HepG2 (cell line): ENCODE results near the gene MPC1. TPM values are rescaled to one million over a fixed set of nuclear protein-coding genes. Genes with fewer than 3 reads are reported as not detected.

ENCODE experiments used
- AHDC1 ChIP-seq: sonication (generic); formaldehyde crosslinking; IDR thresholded peaks from 2 replicates; pipeline ENCODE4 v1.5.1; 2020; ENCODE audit warnings: mild to moderate bottlenecking, missing genetic modification reagents, borderline replicate concordance
- CREBL2 ChIP-seq: sonication (generic); formaldehyde crosslinking; IDR thresholded peaks from 2 replicates; pipeline ENCODE4 v1.8.1; 2023; ENCODE audit warnings: missing genetic modification reagents, mild to moderate bottlenecking, borderline replicate concordance
- EP300 ChIP-seq, 3 experiments: sonication (generic) in 1 of 3; formaldehyde crosslinking in 1 of 3; IDR thresholded peaks; 2 replicates each; pipeline versions ENCODE4 v1.5.1 to v1.6.1; 2011 to 2020; ENCODE audit warnings: low read depth in 2 of 3, low read length in 2 of 3, borderline replicate concordance in 1 of 3, improper control_type of control experiment in 1 of 3, mild to moderate bottlenecking in 1 of 3, missing genetic modification reagents in 1 of 3, moderate library complexity in 1 of 3
- MIER2 ChIP-seq: IDR thresholded peaks from 2 replicates; pipeline ENCODE4 v1.6.1; 2016; ENCODE audit warnings: missing biosample characterization, missing genetic modification reagents
- PAXIP1 ChIP-seq: sonication (generic); formaldehyde crosslinking; conservative IDR thresholded peaks from 2 replicates; pipeline ENCODE4 v1.4.0; 2020; ENCODE audit warnings: mild to moderate bottlenecking, missing genetic modification reagents, moderate library complexity
- ZHX2 ChIP-seq, 2 experiments: sonication (generic) in 1 of 2; formaldehyde crosslinking in 1 of 2; IDR thresholded peaks; 2 replicates each; pipeline versions ENCODE4 v1.6.1 to v1.9.0; 2014 to 2022; ENCODE audit warnings: antibody characterized with exemption in 1 of 2, borderline replicate concordance in 1 of 2, inconsistent platforms in 1 of 2, low read depth in 1 of 2, missing genetic modification reagents in 1 of 2
- ZNF224 ChIP-seq: sonication (generic); formaldehyde crosslinking; IDR thresholded peaks from 2 replicates; pipeline ENCODE4 v1.5.0; 2020; ENCODE audit warnings: mild to moderate bottlenecking, missing genetic modification reagents
- ZNF235 ChIP-seq: sonication (generic); formaldehyde crosslinking; IDR thresholded peaks from 2 replicates; pipeline ENCODE4 v1.8.1; 2023; ENCODE audit warnings: mild to moderate bottlenecking, missing genetic modification reagents, borderline replicate concordance
- ZNF280B ChIP-seq: sonication (generic); formaldehyde crosslinking; IDR thresholded peaks from 2 replicates; pipeline ENCODE4 v1.5.0; 2020; ENCODE audit warnings: missing genetic modification reagents, mild to moderate bottlenecking, borderline replicate concordance
- ZNF33B ChIP-seq: sonication (generic); formaldehyde crosslinking; IDR thresholded peaks from 2 replicates; pipeline ENCODE4 v1.5.1; 2020; ENCODE audit warnings: mild to moderate bottlenecking, missing genetic modification reagents
- polyA plus RNA-seq, 8 experiments: library from polyadenylated mRNA; depleted of rRNA in 3 of 8; stranded (reverse) in 7 of 8; unstranded in 1 of 8; fragments of >200 nt; fragmentation: Illumina TruSeq in 4 of 8; extraction: Trizol in 4 of 8; gene quantifications; 2 replicates each; pipeline versions ENCODE4 v1.2.1 to v1.2.3, GENCODE V29; 2011 to 2016; ENCODE audit warnings: low read depth in 4 of 8, missing spikeins in 1 of 8, mixed read lengths in 1 of 8; ENCODE audit not compliant: insufficient read depth in 1 of 8
- total RNA-seq, 5 experiments: library from RNA; depleted of rRNA; stranded (reverse); fragments of >200 nt; fragmentation: Illumina TruSeq; extraction: Trizol; gene quantifications; 2 replicates each; pipeline ENCODE4 v1.2.3, GENCODE V29; 2016; ENCODE audit warnings: low read depth in 1 of 5

Gene MPC1
- total and polyA plus RNA-seq, 2 of the 13 experiments (the other 11 are each of a cell fraction or from before 2014, with no cell fraction given): 189 to 214 TPM

GRCh38 chr6:166330612-166331011 is 52.1 kb downstream of the MPC1 start (continued):
- no peak for TF ChIP-seq ZHX2 (IDR thresholded peaks at IDR 0.05; ENCODE audit: low read depth)
- no peak for TF ChIP-seq ZHX2 (CRISPR knock-in tag; IDR thresholded peaks at IDR 0.05; ENCODE audit: borderline replicate concordance)
- 0 out of 2 replicates have a peak, but pooled peaks have one; percentile 45 for TF ChIP-seq ZNF224 (CRISPR knock-in tag)
- no peak for TF ChIP-seq MIER2 (CRISPR knock-in tag)
- no peak for TF ChIP-seq AHDC1 (CRISPR knock-in tag)
- no peak for TF ChIP-seq ZNF235 (CRISPR knock-in tag)
- no peak for TF ChIP-seq ZNF33B (CRISPR knock-in tag)
- 0 out of 2 replicates have a peak, but pooled peaks have one; percentile 54 for TF ChIP-seq ZNF280B (CRISPR knock-in tag)
- no peak for TF ChIP-seq EP300 (IDR thresholded peaks at IDR 0.05; ENCODE audit: low read depth in 2 of 2, low read length in 2 of 2)
- TF ChIP-seq EP300 (CRISPR knock-in tag; IDR thresholded peaks at IDR 0.05; ENCODE audit: borderline replicate concordance): no peak
- no peak for TF ChIP-seq PAXIP1
- no peak for TF ChIP-seq CREBL2 (CRISPR knock-in tag)
